HFFc6 (cell line): Measurements from ENCODE around the gene ICAM2. TPM values are rescaled to one million over a fixed set of nuclear protein-coding genes. Genes with fewer than 3 reads are reported as not detected.
A peak's percentile ranks its signal among the peaks of the same experiment; 100 is the strongest.

Source experiments
- DNase-seq: peaks from one replicate; pipeline ENCODE4 v3.0.0-alpha.2; 2018
- H3K27ac Mint-ChIP-seq: 2 replicates; pipeline ENCODE4 v1.8.0; 2020; ENCODE audit warnings: mild to moderate bottlenecking, mixed read lengths
- H3K27me3 Mint-ChIP-seq: 2 replicates; pipeline ENCODE4 v1.8.0; 2021; ENCODE audit warnings: mild to moderate bottlenecking, moderate library complexity, mixed read lengths; ENCODE audit not compliant: insufficient read depth
- H3K36me3 Mint-ChIP-seq: 2 replicates; pipeline ENCODE4 v1.8.0; 2021; ENCODE audit warnings: low read depth, mixed read lengths
- H3K4me1 Mint-ChIP-seq: 2 replicates; pipeline ENCODE4 v1.8.0; 2020; ENCODE audit warnings: low read depth, mixed read lengths
- H3K4me3 Mint-ChIP-seq: 2 replicates; pipeline ENCODE4 v1.8.0; 2020; ENCODE audit warnings: mild to moderate bottlenecking, moderate library complexity, mixed read lengths
- H3K9me3 Mint-ChIP-seq: 2 replicates; pipeline ENCODE4 v1.8.0; 2020; ENCODE audit warnings: mild to moderate bottlenecking, mixed read lengths
- total RNA-seq, 6 experiments: library from RNA; stranded (reverse); fragmentation: NEBNext Ultra II Directional; extraction: Animal tissue kit (Norgen Biotek cat#: 25700); gene quantifications; 2 replicates in 1 of 6; 3 replicates in 5 of 6; pipeline ENCODE4 v1.2.3, GENCODE V29; 2021
- TF ChIP-seq, protein P1 (sequence below): fragments of 200-600 bp; sonication (generic); IDR thresholded peaks from 2 replicates; pipeline ENCODE4 v1.5.0; 2021; ENCODE audit warnings: antibody characterized with exemption, mild to moderate bottlenecking

Gene ICAM2
- total RNA-seq, 6 experiments from 2014 or later: 0.91 to 2.5 (median 1.3) TPM

DNA sequence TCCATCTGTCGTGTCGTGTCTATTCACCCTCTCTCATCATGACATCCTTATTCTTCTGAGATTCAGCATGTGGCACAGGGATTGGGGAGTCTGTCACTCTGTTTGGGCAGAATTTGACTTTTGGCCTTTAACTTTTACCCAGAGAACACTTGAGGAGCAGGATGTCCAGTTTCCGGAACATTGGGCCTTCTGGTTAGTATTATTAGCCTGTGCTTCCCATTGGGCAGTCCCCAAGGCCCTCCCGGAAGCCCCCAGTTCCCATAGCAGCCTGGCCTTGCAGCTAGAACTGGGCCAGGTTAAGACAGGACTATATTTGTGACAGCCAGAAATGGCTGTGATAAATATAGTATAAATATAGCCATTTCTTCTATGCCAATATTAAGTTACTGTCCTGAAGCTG, 57.3 kb downstream of the ICAM2 start:
- Mint-ChIP-seq H3K4me3 (no peak overlapping the region), H3K4me1 (no peaks in the 10 kb centered on the region), H3K27ac (no peak overlapping the region), H3K9me3 (no peaks in the 10 kb centered on the region), H3K36me3 (no peaks in the 10 kb centered on the region), H3K27me3 (peaks cover 3% of the 10 kb centered on the region)
- DNase-seq: no peak
- TF ChIP-seq, protein P1, sequence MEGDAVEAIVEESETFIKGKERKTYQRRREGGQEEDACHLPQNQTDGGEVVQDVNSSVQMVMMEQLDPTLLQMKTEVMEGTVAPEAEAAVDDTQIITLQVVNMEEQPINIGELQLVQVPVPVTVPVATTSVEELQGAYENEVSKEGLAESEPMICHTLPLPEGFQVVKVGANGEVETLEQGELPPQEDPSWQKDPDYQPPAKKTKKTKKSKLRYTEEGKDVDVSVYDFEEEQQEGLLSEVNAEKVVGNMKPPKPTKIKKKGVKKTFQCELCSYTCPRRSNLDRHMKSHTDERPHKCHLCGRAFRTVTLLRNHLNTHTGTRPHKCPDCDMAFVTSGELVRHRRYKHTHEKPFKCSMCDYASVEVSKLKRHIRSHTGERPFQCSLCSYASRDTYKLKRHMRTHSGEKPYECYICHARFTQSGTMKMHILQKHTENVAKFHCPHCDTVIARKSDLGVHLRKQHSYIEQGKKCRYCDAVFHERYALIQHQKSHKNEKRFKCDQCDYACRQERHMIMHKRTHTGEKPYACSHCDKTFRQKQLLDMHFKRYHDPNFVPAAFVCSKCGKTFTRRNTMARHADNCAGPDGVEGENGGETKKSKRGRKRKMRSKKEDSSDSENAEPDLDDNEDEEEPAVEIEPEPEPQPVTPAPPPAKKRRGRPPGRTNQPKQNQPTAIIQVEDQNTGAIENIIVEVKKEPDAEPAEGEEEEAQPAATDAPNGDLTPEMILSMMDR: no peak

DNA sequence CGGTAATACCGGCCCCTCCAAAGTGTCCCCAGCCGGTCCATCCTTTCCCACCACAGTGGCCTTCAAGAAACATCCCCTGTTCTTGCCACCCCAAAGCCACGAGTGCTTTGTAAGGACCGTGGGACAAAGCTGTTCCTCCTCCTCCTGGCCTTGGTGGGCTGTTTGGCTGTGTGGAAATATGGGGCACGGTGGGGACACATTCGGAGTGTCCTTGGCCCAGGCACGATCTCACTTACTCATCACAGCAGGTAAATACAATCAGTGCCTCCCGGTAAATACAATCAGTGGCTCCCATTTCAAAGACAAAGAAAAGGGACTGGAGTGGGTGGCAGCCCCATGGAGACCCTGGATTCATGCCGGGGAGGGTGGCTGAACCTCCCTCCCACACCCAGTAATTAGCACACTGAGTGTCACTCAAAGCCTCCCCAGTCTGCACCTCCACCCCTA, 58.1 kb downstream of the ICAM2 start:
- H3K4me3 Mint-ChIP-seq: no peak overlapping the region
- H3K27me3 Mint-ChIP-seq: peaks cover 3% of the 10 kb centered on the region
- H3K27ac Mint-ChIP-seq: no peak overlapping the region
- H3K9me3 Mint-ChIP-seq: no peaks in the 10 kb centered on the region
- no peaks in the 10 kb centered on the region for H3K36me3 Mint-ChIP-seq
- DNase-seq: no peak
- H3K4me1 Mint-ChIP-seq: no peaks in the 10 kb centered on the region
- TF ChIP-seq, protein P1: no peak

DNA sequence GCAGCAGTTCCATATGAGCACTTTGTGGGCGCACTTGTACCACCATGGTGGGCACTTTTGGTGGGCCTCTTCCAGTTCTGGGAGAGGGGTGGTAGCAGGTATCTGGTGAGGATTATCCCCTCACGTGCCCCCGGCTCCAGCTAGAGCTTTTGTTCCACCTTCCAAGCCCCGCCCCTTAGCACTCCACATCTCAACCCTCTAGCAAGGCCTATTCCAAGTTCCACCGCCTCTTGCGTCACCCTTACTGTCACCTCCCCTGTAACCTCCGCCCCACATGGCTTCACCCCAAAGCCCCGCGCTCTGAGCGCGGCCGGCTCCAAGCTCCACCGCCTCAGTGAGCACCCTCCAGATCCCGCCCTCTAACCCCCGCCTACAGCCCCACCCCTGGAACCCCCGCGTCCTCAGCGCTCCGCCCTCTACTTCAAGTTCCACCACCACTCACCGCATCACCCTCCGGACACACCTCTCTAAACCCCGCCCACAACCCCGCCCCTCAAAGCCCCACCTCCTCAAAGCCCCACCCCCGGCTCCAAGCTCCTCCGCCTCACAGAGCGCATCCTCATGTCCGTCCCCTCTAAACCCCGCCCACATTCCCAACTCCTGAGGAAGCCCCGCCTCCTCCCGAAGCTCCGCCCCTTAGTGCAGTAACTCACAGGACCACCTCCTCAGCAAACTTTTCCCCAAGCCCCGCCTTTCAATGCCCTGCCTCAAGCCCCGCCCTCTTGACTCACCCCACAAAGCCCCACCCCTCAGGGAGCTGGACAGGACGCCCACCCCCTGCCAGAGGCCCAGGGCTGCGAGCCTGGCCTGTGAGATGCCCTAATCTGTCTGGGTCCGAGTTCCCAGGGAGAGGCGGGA, 58.8 kb downstream of the ICAM2 start:
- no peaks in the 10 kb centered on the region for H3K9me3 Mint-ChIP-seq
- TF ChIP-seq, protein P1: no peak
- H3K27me3 Mint-ChIP-seq: peaks cover 3% of the 10 kb centered on the region
- H3K4me1 Mint-ChIP-seq: peaks cover 7% of the 10 kb centered on the region
- H3K27ac Mint-ChIP-seq: no peak overlapping the region
- no peak overlapping the region for H3K4me3 Mint-ChIP-seq
- no peaks in the 10 kb centered on the region for H3K36me3 Mint-ChIP-seq
- DNase-seq: peak; percentile 8

DNA sequence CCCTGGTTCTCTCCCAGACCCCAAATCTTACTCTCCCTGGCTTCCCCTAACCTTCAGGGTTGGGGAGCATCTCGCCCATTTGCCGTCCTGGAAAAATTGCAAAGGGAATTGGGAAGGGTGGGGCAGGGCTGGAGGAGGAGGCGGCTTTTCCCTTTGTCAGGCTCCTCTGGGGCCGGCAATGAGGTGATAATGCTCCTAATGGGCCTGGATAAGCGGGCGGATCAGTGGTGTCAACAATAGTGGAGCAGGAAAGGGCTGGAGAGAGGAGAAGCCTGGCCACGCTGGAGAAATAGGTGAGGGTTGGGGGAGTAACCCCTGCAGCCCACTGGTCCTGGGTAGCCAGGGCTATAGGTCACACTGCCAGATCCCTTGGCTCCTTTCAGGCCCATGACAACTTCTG, 60.0 kb downstream of the ICAM2 start:
- no peak overlapping the region for H3K4me3 Mint-ChIP-seq
- DNase-seq: no peak
- no peaks in the 10 kb centered on the region for H3K9me3 Mint-ChIP-seq
- peaks cover 17% of the 10 kb centered on the region for H3K4me1 Mint-ChIP-seq
- H3K36me3 Mint-ChIP-seq: no peaks in the 10 kb centered on the region
- peaks cover 3% of the 10 kb centered on the region for H3K27me3 Mint-ChIP-seq
- H3K27ac Mint-ChIP-seq: no peak overlapping the region
- TF ChIP-seq, protein P1: no peak

DNA sequence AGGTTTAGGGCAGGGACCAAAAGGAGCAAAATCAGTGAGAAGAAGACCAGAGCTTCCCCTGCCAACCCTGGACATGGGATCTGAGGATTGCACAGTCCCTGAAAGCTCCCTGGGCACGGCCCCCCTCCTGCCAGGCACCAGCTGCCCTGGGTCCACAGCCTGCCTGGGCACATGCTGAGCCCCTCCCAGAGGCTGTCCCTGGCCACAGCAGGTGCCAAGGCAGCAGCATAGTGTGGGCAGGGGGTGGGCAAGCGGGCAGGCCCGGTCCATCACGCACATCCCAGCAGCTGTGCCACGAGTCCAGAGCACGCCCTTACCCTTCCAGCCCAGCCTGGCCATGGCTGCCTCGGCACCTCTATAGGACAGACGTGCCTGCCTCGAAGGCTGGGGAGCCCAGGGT, 60.4 kb downstream of the ICAM2 start:
- Mint-ChIP-seq H3K27ac (no peak overlapping the region), H3K9me3 (no peaks in the 10 kb centered on the region), H3K4me3 (no peak overlapping the region), H3K27me3 (peaks cover 3% of the 10 kb centered on the region), H3K36me3 (no peaks in the 10 kb centered on the region), H3K4me1 (peaks cover 17% of the 10 kb centered on the region)
- DNase-seq: no peak
- TF ChIP-seq, protein P1: no peak
